Stomach (tissue), 9 donors: ENCODE data around the gene TTC27. TPM values are rescaled to one million over a fixed set of nuclear protein-coding genes. Genes with fewer than 3 reads are reported as not detected.

ENCODE experiments used
- DNase-seq, 2 donors: peaks; one replicate each; pipeline versions ENCODE4 v3.0.0 to v3.0.0-alpha.2; 2013 to 2019
- H3K27ac ChIP-seq, 5 donors: fragments of 200-600 bp in 4 of 5; sonication (generic) in 4 of 5; one replicate each; pipeline ENCODE4 v1.5.1; 2013 to 2019; ENCODE audit warnings: mild to moderate bottlenecking in 1 of 5, moderate library complexity in 1 of 5
- H3K27me3 ChIP-seq, 3 donors: fragments of 200-600 bp; sonication (generic); one replicate each; pipeline ENCODE4 v1.5.1; 2017 to 2019; ENCODE audit warnings: mixed run types in 1 of 3
- H3K36me3 ChIP-seq, 4 donors: fragments of 200-600 bp; sonication (generic); 1 replicate in 3 of 4; 2 replicates in 1 of 4; pipeline ENCODE4 v1.5.1; 2016 to 2019
- H3K4me1 ChIP-seq, 4 donors: fragments of 200-600 bp; sonication (generic); one replicate each; pipeline ENCODE4 v1.5.1; 2016 to 2019
- H3K4me3 ChIP-seq, 4 donors: fragments of 200-600 bp; sonication (generic) in 3 of 4; one replicate each; pipeline ENCODE4 v1.5.1; 2016 to 2019; ENCODE audit warnings: mild to moderate bottlenecking in 1 of 4
- H3K9me3 ChIP-seq, 4 donors: fragments of 200-600 bp; sonication (generic); one replicate each; pipeline ENCODE4 v1.5.1; 2016 to 2019
- EP300 ChIP-seq: sonication (generic); formaldehyde crosslinking; IDR thresholded peaks from one replicate; pipeline ENCODE4 v1.6.1; 2017; ENCODE audit warnings: antibody characterized with exemption
- POLR2A ChIP-seq, 4 donors: fragments of 450-650 bp; IDR thresholded peaks; one replicate each; pipeline ENCODE4 v1.6.1; 2016; ENCODE audit warnings: antibody characterized with exemption in 4 of 4, control low read depth in 2 of 4, mild to moderate bottlenecking in 1 of 4, moderate library complexity in 1 of 4
- POLR2AphosphoS5 ChIP-seq, 3 donors: sonication (generic); formaldehyde crosslinking; IDR thresholded peaks; one replicate each; pipeline ENCODE4 v1.6.1; 2016; ENCODE audit warnings: antibody characterized with exemption in 3 of 3
- WGBS, 5 donors: extraction: QIAGEN DNeasy Blood & Tissue Kit in 3 of 5; methylation state at CpG; one replicate each; pipeline versions ENCODE4 v1.1.5 to v1.1.7; 2013 to 2018; 5-methylcytosine and 5-hydroxymethylcytosine counted together
- intact Hi-C: fragments of 100-400 bp; cut with DNase I; formaldehyde crosslinking; loops from one replicate; pipeline ENCODE4 v1.15.1; 2023; ENCODE audit warnings: low total_unique reads
- polyA plus RNA-seq, 3 donors: library from polyadenylated mRNA; stranded (reverse); fragments of 200-250 nt; gene quantifications; one replicate each; pipeline ENCODE4 v1.2.3, GENCODE V29; 2013
- total RNA-seq, 5 donors: library from RNA; depleted of rRNA; stranded (reverse); fragments of >200 nt; gene quantifications; one replicate each; pipeline versions ENCODE4 v1.1.0 to v1.2.3, GENCODE V29; 2014 to 2016
- TF ChIP-seq, protein P1 (sequence below), 7 experiments: fragments of 450-650 bp in 4 of 7; fragments of 200-600 bp in 3 of 7; sonication (generic) in 3 of 7; IDR thresholded peaks; one replicate each; pipeline ENCODE4 v1.5.1; 2016 to 2019; ENCODE audit warnings: antibody characterized with exemption in 7 of 7, control low read depth in 2 of 7, mild to moderate bottlenecking in 1 of 7
- donor health status: healthy with polysubstance abuse.
- donor health status: Bipolar disorder and iron deficiency.
- donor health status: healthy.

TTC27 gene
- total and polyA plus RNA-seq, 8 donors = 3.8 to 22.2 (median 5.9) TPM

DNA sequence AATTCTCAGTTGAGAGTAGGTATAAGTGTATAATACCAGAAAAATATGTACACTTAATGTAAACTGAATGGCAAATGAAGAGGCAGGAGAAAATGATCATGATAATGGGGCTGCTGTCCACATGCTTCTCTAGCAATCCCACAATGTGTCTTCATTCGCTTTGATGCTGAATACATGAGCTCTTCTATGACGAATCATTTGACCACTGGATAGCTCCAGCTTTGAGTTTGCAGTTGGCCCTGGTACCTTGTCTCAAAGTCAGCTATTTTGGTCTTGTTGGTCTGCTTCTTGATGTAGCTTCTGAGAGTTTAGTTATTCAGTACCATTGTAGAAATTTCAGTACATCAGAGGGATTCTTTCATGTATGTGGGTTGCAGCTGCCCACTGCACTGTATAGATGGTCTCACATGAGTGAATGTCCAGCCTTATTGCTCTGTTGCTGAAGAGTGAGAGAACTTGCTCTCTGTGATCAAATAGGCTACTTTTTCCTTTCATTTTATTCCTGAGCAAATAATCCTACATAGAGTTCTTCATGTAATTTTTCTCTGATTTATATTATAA, 105.1 kb downstream of the TTC27 start:
- no peak overlapping the region for H3K27ac ChIP-seq
- H3K27me3 ChIP-seq = no peaks in the 10 kb centered on the region
- intact Hi-C loops = no loop called here
- H3K36me3 ChIP-seq = peaks cover 0 to 20% (median 15%) of the 10 kb centered on the region in 4 donors
- H3K4me1 ChIP-seq = no peaks in the 10 kb centered on the region
- DNase-seq = no peak
- no peaks in the 10 kb centered on the region for H3K9me3 ChIP-seq
- TF ChIP-seq POLR2A (IDR thresholded peaks at IDR 0.05) (no peak), EP300 (no peak), POLR2AphosphoS5 (IDR thresholded peaks at IDR 0.05) (no peak)
- TF ChIP-seq, protein P1, sequence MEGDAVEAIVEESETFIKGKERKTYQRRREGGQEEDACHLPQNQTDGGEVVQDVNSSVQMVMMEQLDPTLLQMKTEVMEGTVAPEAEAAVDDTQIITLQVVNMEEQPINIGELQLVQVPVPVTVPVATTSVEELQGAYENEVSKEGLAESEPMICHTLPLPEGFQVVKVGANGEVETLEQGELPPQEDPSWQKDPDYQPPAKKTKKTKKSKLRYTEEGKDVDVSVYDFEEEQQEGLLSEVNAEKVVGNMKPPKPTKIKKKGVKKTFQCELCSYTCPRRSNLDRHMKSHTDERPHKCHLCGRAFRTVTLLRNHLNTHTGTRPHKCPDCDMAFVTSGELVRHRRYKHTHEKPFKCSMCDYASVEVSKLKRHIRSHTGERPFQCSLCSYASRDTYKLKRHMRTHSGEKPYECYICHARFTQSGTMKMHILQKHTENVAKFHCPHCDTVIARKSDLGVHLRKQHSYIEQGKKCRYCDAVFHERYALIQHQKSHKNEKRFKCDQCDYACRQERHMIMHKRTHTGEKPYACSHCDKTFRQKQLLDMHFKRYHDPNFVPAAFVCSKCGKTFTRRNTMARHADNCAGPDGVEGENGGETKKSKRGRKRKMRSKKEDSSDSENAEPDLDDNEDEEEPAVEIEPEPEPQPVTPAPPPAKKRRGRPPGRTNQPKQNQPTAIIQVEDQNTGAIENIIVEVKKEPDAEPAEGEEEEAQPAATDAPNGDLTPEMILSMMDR (IDR thresholded peaks at IDR 0.05) = no peak
- WGBS, 5 donors = 91 to 98% (median 95%) methylated on average over 2 of the region's 2 CpGs
- no peak overlapping the region for H3K4me3 ChIP-seq

DNA sequence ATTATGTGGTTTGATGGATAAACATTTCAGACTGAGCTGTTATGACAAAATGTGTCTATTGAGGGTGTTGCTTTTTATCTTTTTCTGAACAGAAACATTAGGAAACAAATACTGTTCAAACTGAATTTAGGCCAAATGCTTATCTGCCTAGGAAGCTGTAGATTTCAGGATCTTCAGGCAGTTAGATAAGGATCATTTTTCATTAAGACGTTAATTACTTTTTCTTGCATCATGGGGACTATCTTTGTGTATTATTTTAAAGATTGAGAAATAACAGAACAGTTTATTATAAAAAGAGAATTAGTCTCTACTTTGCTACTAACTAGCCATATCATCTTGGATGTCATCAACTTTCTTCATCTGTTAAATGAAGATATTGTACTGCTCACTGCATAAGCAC, 107.5 kb downstream of the TTC27 start:
- 60 to 77% (median 65%) methylated on average over 1 of the region's 1 CpG for WGBS, 5 donors
- Histone ChIP-seq H3K27ac (no peak overlapping the region), H3K27me3 (no peaks in the 10 kb centered on the region), H3K4me3 (no peak overlapping the region), H3K4me1 (no peaks in the 10 kb centered on the region), H3K9me3 (no peaks in the 10 kb centered on the region), H3K36me3 (peaks cover 0 to 24% (median 19%) of the 10 kb centered on the region in 4 donors)
- DNase-seq = no peak
- TF ChIP-seq POLR2A (IDR thresholded peaks at IDR 0.05) = no peak
- TF ChIP-seq, protein P1 (IDR thresholded peaks at IDR 0.05) = no peak
- no peak for TF ChIP-seq POLR2AphosphoS5 (IDR thresholded peaks at IDR 0.05)
- no peak for TF ChIP-seq EP300
- intact Hi-C loops = no loop called here

DNA sequence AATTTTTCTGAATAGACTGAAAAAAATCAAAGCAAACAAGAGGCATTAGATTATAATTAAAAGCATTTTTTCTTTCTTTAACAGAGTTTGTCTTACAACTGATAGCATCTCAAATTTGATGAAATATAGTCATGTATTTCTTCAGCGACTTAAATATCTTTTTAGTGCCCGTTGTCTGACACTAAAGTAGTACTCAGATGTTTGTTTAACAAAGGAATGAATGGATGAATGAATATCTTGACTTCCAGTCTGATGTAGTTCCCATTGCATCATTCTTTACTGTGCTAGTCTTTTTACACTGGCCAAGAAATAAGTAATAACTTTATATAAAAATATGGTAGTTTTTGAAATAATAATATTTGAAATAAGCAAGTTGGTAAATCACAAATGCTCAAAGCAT, 111.1 kb downstream of the TTC27 start:
- WGBS, 5 donors = 80 to 90% (median 90%) methylated on average over 2 of the region's 2 CpGs
- H3K27me3 ChIP-seq = no peaks in the 10 kb centered on the region

DNA sequence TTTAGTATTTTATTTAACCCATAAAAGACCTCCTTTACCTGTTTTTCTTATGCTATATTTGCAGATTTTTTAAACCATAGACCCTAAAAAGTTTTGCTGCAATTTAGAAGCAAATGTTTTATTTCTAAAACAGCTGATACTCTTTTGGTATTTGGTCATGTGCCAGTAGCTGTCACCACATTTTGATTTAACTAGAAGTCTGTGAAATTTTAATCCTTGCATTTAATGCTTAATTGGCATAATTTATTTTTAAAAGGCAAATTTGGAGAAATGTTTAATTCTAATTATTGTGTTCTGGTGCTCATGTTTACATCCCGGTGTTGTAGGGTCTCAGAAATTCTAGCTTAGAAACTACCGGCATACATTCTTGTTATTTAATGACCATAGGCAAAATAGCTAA, 111.8 kb downstream of the TTC27 start:
- Histone ChIP-seq H3K27ac (no peak overlapping the region), H3K36me3 (peaks cover 0 to 26% (median 21%) of the 10 kb centered on the region in 4 donors), H3K27me3 (no peaks in the 10 kb centered on the region), H3K4me3 (no peak overlapping the region), H3K9me3 (no peaks in the 10 kb centered on the region), H3K4me1 (no peaks in the 10 kb centered on the region)
- intact Hi-C loops = no loop called here
- no peak for TF ChIP-seq EP300
- DNase-seq = no peak
- WGBS, 5 donors = 88 to 95% (median 92%) methylated on average over 2 of the region's 2 CpGs

More for the DNA sequence above, 111.1 kb downstream of the TTC27 start:
- no peak for TF ChIP-seq POLR2A (IDR thresholded peaks at IDR 0.05)
- TF ChIP-seq, protein P1 (IDR thresholded peaks at IDR 0.05) = no peak
- no peak for TF ChIP-seq POLR2AphosphoS5 (IDR thresholded peaks at IDR 0.05)
- no peak for TF ChIP-seq EP300
- Histone ChIP-seq H3K9me3 (no peaks in the 10 kb centered on the region), H3K4me1 (no peaks in the 10 kb centered on the region), H3K36me3 (peaks cover 0 to 31% (median 24%) of the 10 kb centered on the region in 4 donors), H3K27ac (no peak overlapping the region), H3K4me3 (no peak overlapping the region)
- intact Hi-C loops = no loop called here
- DNase-seq = no peak

DNA sequence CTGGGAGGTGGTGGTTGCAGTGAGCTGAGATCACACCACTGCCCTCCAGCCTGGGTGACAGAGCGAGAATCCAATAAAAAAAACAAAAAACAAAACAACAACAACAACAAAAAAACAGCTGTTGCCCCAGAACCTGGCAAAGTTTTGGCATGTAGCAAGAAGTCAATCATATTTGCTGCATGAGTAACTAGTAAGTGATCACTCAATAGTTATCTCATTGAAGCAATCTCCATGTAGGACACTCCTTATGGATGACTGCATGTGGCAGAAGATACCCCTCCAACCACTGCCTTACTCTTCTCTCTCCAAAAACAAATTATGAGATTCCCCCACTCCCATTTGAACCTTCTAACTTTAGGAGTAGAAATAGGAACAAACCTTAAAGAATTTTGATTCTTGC, 113.7 kb downstream of the TTC27 start:
- 86 to 100% (median 100%) methylated on average over 1 of the region's 1 CpG for WGBS, 5 donors
- intact Hi-C loops = no loop called here
- H3K27me3 ChIP-seq = no peaks in the 10 kb centered on the region
- DNase-seq = no peak
- no peak overlapping the region for H3K4me3 ChIP-seq
- H3K9me3 ChIP-seq = no peaks in the 10 kb centered on the region
- peaks cover 0 to 24% (median 21%) of the 10 kb centered on the region in 4 donors for H3K36me3 ChIP-seq
- TF ChIP-seq POLR2A (IDR thresholded peaks at IDR 0.05) = no peak
- TF ChIP-seq POLR2AphosphoS5 (IDR thresholded peaks at IDR 0.05) = no peak
- TF ChIP-seq EP300 = no peak
- TF ChIP-seq, protein P1 (IDR thresholded peaks at IDR 0.05) = no peak
- H3K4me1 ChIP-seq = no peaks in the 10 kb centered on the region
- H3K27ac ChIP-seq = no peak overlapping the region
